IMR-90 (cell line): ENCODE measurements around the gene AHCYL2. TPM values are rescaled to one million over a fixed set of nuclear protein-coding genes. Genes with fewer than 3 reads are reported as not detected.

Experiments
- ATAC-seq: fragments of 200-7000 bp; cut with Tn5 transposase; 2 replicates; pipeline ENCODE4 v1.9.1; 2020; ENCODE audit warnings: low read depth, mild to moderate bottlenecking, moderate library complexity
- BruUV-seq: library from RNA; stranded (reverse); fragments of 400-500 nt; replicated peaks from 2 replicates; lab custom pipeline; 2021; lab: Mats Ljungman, UMichigan
- CTCF ChIA-PET: fragments of 300-600 bp; formaldehyde crosslinking; extraction: SDS; loops from one replicate; lab custom pipeline; 2021; ENCODE audit warnings: antibody characterized with exemption; lab: Yijun Ruan, JAX
- POLR2A ChIA-PET: fragments of 300-600 bp; sonication (Branson Sonifier 250); formaldehyde crosslinking; loops from one replicate; lab custom pipeline; 2022; ENCODE audit warnings: antibody characterized with exemption; ENCODE audit not compliant: unreplicated experiment; lab: Charles Lee
- DNase-seq: peaks from one replicate; pipeline ENCODE4 v3.0.0; 2013
- H2AFZ ChIP-seq: replicated peaks from 2 replicates; pipeline ENCODE3; 2013; ENCODE audit warnings: low read length, mild to moderate bottlenecking; ENCODE audit not compliant: poor library complexity
- H2AK5ac ChIP-seq: 2 replicates; pipeline ENCODE4 v1.6.1; 2013; ENCODE audit warnings: low read depth, low read length, inconsistent platforms
- H2AK9ac ChIP-seq: replicated peaks from 2 replicates; pipeline ENCODE3; 2013; ENCODE audit warnings: mild to moderate bottlenecking, low read depth, low read length, moderate library complexity; ENCODE audit not compliant: poor library complexity
- H2BK120ac ChIP-seq: 2 replicates; pipeline ENCODE4 v1.6.1; 2013; ENCODE audit warnings: low read depth, low read length, inconsistent platforms
- H2BK15ac ChIP-seq: 3 replicates; pipeline ENCODE4 v1.6.1; 2013; ENCODE audit warnings: low read depth, low read length, inconsistent platforms
- H2BK20ac ChIP-seq: 2 replicates; pipeline ENCODE4 v1.6.1; 2013; ENCODE audit warnings: low read depth, mild to moderate bottlenecking, inconsistent platforms, low read length, moderate library complexity
- H2BK5ac ChIP-seq: 2 replicates; pipeline ENCODE4 v1.6.1; 2013; ENCODE audit warnings: mild to moderate bottlenecking, low read depth, low read length, inconsistent platforms; ENCODE audit not compliant: poor library complexity, severe bottlenecking
- H3K14ac ChIP-seq: replicated peaks from 2 replicates; pipeline ENCODE4 v1.6.1; 2013; ENCODE audit warnings: low read depth, low read length, inconsistent platforms
- H3K18ac ChIP-seq: 2 replicates; pipeline ENCODE4 v1.6.1; 2013; ENCODE audit warnings: low read depth, low read length, control low read depth
- H3K23ac ChIP-seq: 2 replicates; pipeline ENCODE4 v1.6.1; 2013; ENCODE audit warnings: low read depth, low read length, inconsistent platforms
- H3K27ac ChIP-seq: 2 replicates; pipeline ENCODE4 v1.5.1; 2013; ENCODE audit warnings: mild to moderate bottlenecking, control low read depth, low read length; ENCODE audit not compliant: insufficient read depth
- H3K27me3 ChIP-seq: 2 replicates; pipeline ENCODE4 v1.6.1; 2013; ENCODE audit warnings: low read length; ENCODE audit not compliant: control insufficient read depth, insufficient read depth
- H3K36me3 ChIP-seq: 2 replicates; pipeline ENCODE4 v1.6.1; 2013; ENCODE audit warnings: low read length, mixed read lengths; ENCODE audit not compliant: control insufficient read depth, insufficient read depth
- H3K4ac ChIP-seq: 2 replicates; pipeline ENCODE4 v1.6.1; 2013; ENCODE audit warnings: low read depth, low read length, inconsistent platforms
- H3K4me1 ChIP-seq: 2 replicates; pipeline ENCODE4 v1.6.1; 2013; ENCODE audit warnings: low read length, mixed read lengths; ENCODE audit not compliant: control insufficient read depth, insufficient read depth
- H3K4me2 ChIP-seq: 2 replicates; pipeline ENCODE4 v1.6.1; 2013; ENCODE audit warnings: low read depth, mild to moderate bottlenecking, control low read depth, low read length, moderate library complexity
- H3K4me3 ChIP-seq: 2 replicates; pipeline ENCODE4 v1.5.1; 2013; ENCODE audit warnings: low read depth, mild to moderate bottlenecking, control low read depth, low read length, moderate library complexity; ENCODE audit not compliant: insufficient read depth
- H3K56ac ChIP-seq: 2 replicates; pipeline ENCODE4 v1.6.1; 2013; ENCODE audit warnings: low read length, inconsistent platforms; ENCODE audit not compliant: insufficient read depth; ENCODE audit errors: extremely low read depth
- H3K79me1 ChIP-seq, 2 experiments: 2 replicates each; pipeline ENCODE4 v1.6.1; 2013; ENCODE audit warnings: low read length in 2 of 2, inconsistent platforms in 1 of 2, low read depth in 1 of 2
- H3K9ac ChIP-seq: 2 replicates; pipeline ENCODE4 v1.6.1; 2013; ENCODE audit warnings: low read depth, low read length, control low read depth
- H3K9me1 ChIP-seq: 2 replicates; pipeline ENCODE4 v1.6.1; 2013; ENCODE audit warnings: low read length, inconsistent platforms; ENCODE audit not compliant: insufficient read depth
- H3K9me3 ChIP-seq: 2 replicates; pipeline ENCODE4 v1.6.1; 2013; ENCODE audit warnings: low read length; ENCODE audit not compliant: control insufficient read depth, insufficient read depth
- H4K20me1 ChIP-seq: 2 replicates; pipeline ENCODE4 v1.6.1; 2013; ENCODE audit warnings: low read length, inconsistent platforms; ENCODE audit not compliant: insufficient read depth
- H4K5ac ChIP-seq: 2 replicates; pipeline ENCODE4 v1.6.1; 2013; ENCODE audit warnings: mild to moderate bottlenecking, low read depth, low read length, control low read depth
- H4K8ac ChIP-seq, 2 experiments: 2 replicates each; pipeline ENCODE4 v1.6.1; 2013; ENCODE audit warnings: low read depth in 2 of 2, low read length in 2 of 2, control low read depth in 1 of 2, inconsistent platforms in 1 of 2
- H4K91ac ChIP-seq: 2 replicates; pipeline ENCODE4 v1.6.1; 2013; ENCODE audit warnings: low read depth, low read length, inconsistent platforms; ENCODE audit not compliant: insufficient read depth
- BHLHE40 ChIP-seq: fragments of 150-350 bp; IDR thresholded peaks from 2 replicates; pipeline ENCODE4 v1.6.1; 2016; ENCODE audit warnings: mild to moderate bottlenecking, low read depth, low read length
- CHD1 ChIP-seq: IDR thresholded peaks from 2 replicates; pipeline ENCODE4 v1.6.1; 2012; ENCODE audit warnings: low read depth, low read length, improper control_type of control experiment
- FOS ChIP-seq: fragments of 150-350 bp; IDR thresholded peaks from 2 replicates; pipeline ENCODE4 v1.6.1; 2016; ENCODE audit warnings: low read depth, low read length
- MAFK ChIP-seq: IDR thresholded peaks from 2 replicates; pipeline ENCODE4 v1.6.1; 2012; ENCODE audit warnings: low read depth, low read length, improper control_type of control experiment
- MAZ ChIP-seq: IDR thresholded peaks from 2 replicates; pipeline ENCODE4 v1.6.1; 2012; ENCODE audit warnings: low read depth, mild to moderate bottlenecking, low read length, improper control_type of control experiment, moderate library complexity, borderline replicate concordance
- MXI1 ChIP-seq: IDR thresholded peaks from 2 replicates; pipeline ENCODE4 v1.6.1; 2012; ENCODE audit warnings: low read depth, mild to moderate bottlenecking, low read length, moderate library complexity, borderline replicate concordance
- POLR2A ChIP-seq: IDR thresholded peaks from 2 replicates; pipeline ENCODE4 v1.6.1; 2012; ENCODE audit warnings: mild to moderate bottlenecking, low read depth, low read length
- RAD21 ChIP-seq: IDR thresholded peaks from 2 replicates; pipeline ENCODE4 v1.6.1; 2012; ENCODE audit warnings: low read length, improper control_type of control experiment
- RCOR1 ChIP-seq: IDR thresholded peaks from 2 replicates; pipeline ENCODE4 v1.6.1; 2012; ENCODE audit warnings: mild to moderate bottlenecking, low read length, improper control_type of control experiment; ENCODE audit not compliant: insufficient replicate concordance
- RFX5 ChIP-seq: IDR thresholded peaks from 2 replicates; pipeline ENCODE4 v1.8.0; 2012; ENCODE audit warnings: low read depth, mild to moderate bottlenecking, low read length, moderate library complexity
- SMC3 ChIP-seq: fragments of 150-350 bp; IDR thresholded peaks from 2 replicates; pipeline ENCODE4 v1.6.1; 2016; ENCODE audit warnings: low read depth, mild to moderate bottlenecking, antibody characterized with exemption, low read length, moderate library complexity
- USF2 ChIP-seq: fragments of 150-350 bp; IDR thresholded peaks from 2 replicates; pipeline ENCODE4 v1.6.1; 2017; ENCODE audit warnings: mild to moderate bottlenecking, antibody characterized with exemption, low read length, low read depth
- WGBS, 2 experiments: methylation state at CpG; one replicate each; pipeline versions ENCODE4 v1.1.5 to v1.1.7; 2013; ENCODE audit warnings: missing lambda C conversion rate in 2 of 2; ENCODE audit not compliant: insufficient read length in 1 of 2; ENCODE audit errors: extremely low coverage in 2 of 2; 5-methylcytosine and 5-hydroxymethylcytosine counted together
- dilution Hi-C: fragments of 300-500 bp; cut with HindIII; formaldehyde crosslinking; loops from one replicate; pipeline ENCODE4 v1.14.3; 2018; ENCODE audit warnings: low sequenced_read_pairs; ENCODE audit not compliant: unreplicated experiment
- in situ Hi-C: fragments of 300-500 bp; cut with MboI; formaldehyde crosslinking; loops from 3 replicates; pipeline ENCODE4 v1.14.3; 2019; ENCODE audit warnings: low sequenced_read_pairs, inconsistent platforms, mixed read lengths
- intact Hi-C: fragments of 100-400 bp; cut with micrococcal nuclease; formaldehyde crosslinking; loops from 2 replicates; pipeline ENCODE4 v1.10.0; 2022
- polyA plus RNA-seq, 3 experiments: library from polyadenylated mRNA; depleted of rRNA; stranded (reverse); fragments of >200 nt; gene quantifications; 2 replicates each; pipeline ENCODE4 v1.2.3, GENCODE V29; 2012; ENCODE audit warnings: low replicate concordance in 1 of 3
- total RNA-seq: library from RNA; depleted of rRNA; stranded (reverse); fragments of >200 nt; gene quantifications from 2 replicates; pipeline ENCODE4 v1.2.3, GENCODE V29; 2012
- TF ChIP-seq, protein P1 (sequence below): conservative IDR thresholded peaks from 2 replicates; pipeline ENCODE4 v1.5.1; 2012; ENCODE audit warnings: mild to moderate bottlenecking, low read depth, low read length, improper control_type of control experiment

AHCYL2 gene
- total and polyA plus RNA-seq, 2 of the 4 experiments (the other 2 are of a cell fraction): 5.7 to 7.6 TPM

GRCh38 chr7:129278688-129279087, 53.9 kb downstream of the AHCYL2 start:
- no peaks in the 10 kb centered on the region for H3K9me1 ChIP-seq
- CTCF ChIA-PET: interaction anchor here (0.8 kb wide), 1 partner anchor 1117 kb away, joined by 4 read pairs; no protein-coding TSS in a partner anchor
- H4K5ac ChIP-seq: no peak overlapping the region
- no peak for DNase-seq
- H3K36me3 ChIP-seq: peaks cover 2% of the 10 kb centered on the region
- H2AK9ac ChIP-seq: no peak overlapping the region
- no peak for ATAC-seq
- H4K8ac ChIP-seq: no peak overlapping the region
- WGBS, 2 experiments: no CpG with 5 or more reads among the region's 2 CpGs
- TF ChIP-seq RFX5 (no peak), SMC3 (no peak), POLR2A (no peak), BHLHE40 (no peak), MAFK (no peak), MAZ (no peak), CHD1 (no peak), MXI1 (no peak), RCOR1 (no peak), RAD21 (no peak), USF2 (no peak), FOS (no peak)
- TF ChIP-seq, protein P1, sequence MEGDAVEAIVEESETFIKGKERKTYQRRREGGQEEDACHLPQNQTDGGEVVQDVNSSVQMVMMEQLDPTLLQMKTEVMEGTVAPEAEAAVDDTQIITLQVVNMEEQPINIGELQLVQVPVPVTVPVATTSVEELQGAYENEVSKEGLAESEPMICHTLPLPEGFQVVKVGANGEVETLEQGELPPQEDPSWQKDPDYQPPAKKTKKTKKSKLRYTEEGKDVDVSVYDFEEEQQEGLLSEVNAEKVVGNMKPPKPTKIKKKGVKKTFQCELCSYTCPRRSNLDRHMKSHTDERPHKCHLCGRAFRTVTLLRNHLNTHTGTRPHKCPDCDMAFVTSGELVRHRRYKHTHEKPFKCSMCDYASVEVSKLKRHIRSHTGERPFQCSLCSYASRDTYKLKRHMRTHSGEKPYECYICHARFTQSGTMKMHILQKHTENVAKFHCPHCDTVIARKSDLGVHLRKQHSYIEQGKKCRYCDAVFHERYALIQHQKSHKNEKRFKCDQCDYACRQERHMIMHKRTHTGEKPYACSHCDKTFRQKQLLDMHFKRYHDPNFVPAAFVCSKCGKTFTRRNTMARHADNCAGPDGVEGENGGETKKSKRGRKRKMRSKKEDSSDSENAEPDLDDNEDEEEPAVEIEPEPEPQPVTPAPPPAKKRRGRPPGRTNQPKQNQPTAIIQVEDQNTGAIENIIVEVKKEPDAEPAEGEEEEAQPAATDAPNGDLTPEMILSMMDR: no peak
- no peak overlapping the region for H2AK5ac ChIP-seq
- H3K4me1 ChIP-seq: no peaks in the 10 kb centered on the region
- H2BK120ac ChIP-seq: no peak overlapping the region
- dilution Hi-C loops (no loop called here), in situ Hi-C loops (no loop called here), intact Hi-C loops (no loop called here)
- H3K27ac ChIP-seq: no peak overlapping the region
- no peak overlapping the region for H2BK20ac ChIP-seq
- no peaks in the 10 kb centered on the region for H3K79me1 ChIP-seq
- no peaks in the 10 kb centered on the region for H3K9me3 ChIP-seq
- no peak overlapping the region for H3K56ac ChIP-seq
- no peak overlapping the region for H2AFZ ChIP-seq
- H2BK15ac ChIP-seq: no peak overlapping the region
- H3K4me3 ChIP-seq: no peak overlapping the region
- H3K23ac ChIP-seq: no peak overlapping the region
- H4K20me1 ChIP-seq: no peaks in the 10 kb centered on the region
- H4K91ac ChIP-seq: no peak overlapping the region
- POLR2A ChIA-PET: interaction anchor here (0.6 to 0.7 kb wide), 2 partner anchors 10 to 14 kb away, joined by 4 to 6 read pairs; no protein-coding TSS in a partner anchor
- no peak overlapping the region for H3K9ac ChIP-seq
- H3K4me2 ChIP-seq: no peak overlapping the region
- no peak overlapping the region for H3K4ac ChIP-seq
- no peak overlapping the region for H3K14ac ChIP-seq
- H2BK5ac ChIP-seq: no peak overlapping the region
- no peaks in the 10 kb centered on the region for H3K27me3 ChIP-seq
- no TSS peak for BruUV-seq
- H3K18ac ChIP-seq: no peak overlapping the region
